ENCODE results near the gene RABGAP1L. TPM values are rescaled to one million over a fixed set of nuclear protein-coding genes. Genes with fewer than 3 reads are reported as not detected.
A peak's percentile ranks its signal among the peaks of the same experiment; 100 is the strongest.
"Not testable (repeated sequence)": the region's sequence is repeated elsewhere in the genome, so short reads cannot be mapped to it uniquely, and the experiment has no call there.

The RABGAP1L gene
- total RNA-seq, 1 donor from 2014 or later: 80.6 TPM

GRCh38 chr1:174703309-174703708 is 544.0 kb downstream of the RABGAP1L start:
- no peak for TF ChIP-seq CTCF (IDR thresholded peaks at IDR 0.05)
- H3K36me3 ChIP-seq: no peaks in the 10 kb centered on the region
- H3K4me3 ChIP-seq: no peak overlapping the region
- H3K4me1 ChIP-seq: no peaks in the 10 kb centered on the region
- H3K27ac ChIP-seq: no peak overlapping the region
- intact Hi-C loops (cut with DNase I): no loop called here
- H3K27me3 ChIP-seq: no peaks in the 10 kb centered on the region
- ATAC-seq: no peak
- DNase-seq: no peak
- H3K9me3 ChIP-seq: no peaks in the 10 kb centered on the region

GRCh38 chr1:174704300-174704699 is 545.0 kb downstream of the RABGAP1L start:
- Histone ChIP-seq H3K4me3 (no peak overlapping the region), H3K36me3 (no peaks in the 10 kb centered on the region), H3K4me1 (no peaks in the 10 kb centered on the region), H3K27ac (no peak overlapping the region), H3K27me3 (no peaks in the 10 kb centered on the region), H3K9me3 (no peaks in the 10 kb centered on the region)
- no peak for DNase-seq
- no peak for ATAC-seq
- intact Hi-C loops (cut with DNase I): no loop called here
- no peak for TF ChIP-seq CTCF (IDR thresholded peaks at IDR 0.05)

GRCh38 chr1:174710868-174711845 is 551.8 kb downstream of the RABGAP1L start:
- intact Hi-C loops (cut with DNase I): no loop called here
- no peaks in the 10 kb centered on the region for H3K27me3 ChIP-seq
- H3K27ac ChIP-seq: no peak overlapping the region
- H3K4me1 ChIP-seq: no peaks in the 10 kb centered on the region
- no peak for DNase-seq
- ATAC-seq: peak; percentile 37
- no peak overlapping the region for H3K4me3 ChIP-seq
- H3K36me3 ChIP-seq: no peaks in the 10 kb centered on the region
- no peak for TF ChIP-seq CTCF (IDR thresholded peaks at IDR 0.05)
- no peaks in the 10 kb centered on the region for H3K9me3 ChIP-seq

GRCh38 chr1:174711848-174712247 is 552.5 kb downstream of the RABGAP1L start:
- H3K4me1 ChIP-seq; DNase-seq; ATAC-seq; H3K36me3 ChIP-seq; H3K9me3 ChIP-seq; H3K27me3 ChIP-seq; intact Hi-C loops (cut with DNase I); H3K4me3 ChIP-seq; H3K27ac ChIP-seq: not testable (repeated sequence)

GRCh38 chr1:174712541-174712940 is 553.2 kb downstream of the RABGAP1L start:
- H3K36me3 ChIP-seq: no peaks in the 10 kb centered on the region
- H3K27ac ChIP-seq: no peak overlapping the region
- no peak for TF ChIP-seq CTCF (IDR thresholded peaks at IDR 0.05)
- ATAC-seq: no peak
- H3K27me3 ChIP-seq: no peaks in the 10 kb centered on the region
- intact Hi-C loops (cut with DNase I): no loop called here
- H3K4me3 ChIP-seq: no peak overlapping the region
- no peak for DNase-seq
- H3K4me1 ChIP-seq: no peaks in the 10 kb centered on the region
- no peaks in the 10 kb centered on the region for H3K9me3 ChIP-seq

GRCh38 chr1:174713796-174714195 is 554.5 kb downstream of the RABGAP1L start:
- H3K4me3 ChIP-seq: no peak overlapping the region
- no peaks in the 10 kb centered on the region for H3K27me3 ChIP-seq
- no peak for ATAC-seq
- H3K36me3 ChIP-seq: no peaks in the 10 kb centered on the region
- DNase-seq: no peak
- H3K9me3 ChIP-seq: no peaks in the 10 kb centered on the region
- no peak overlapping the region for H3K27ac ChIP-seq
- TF ChIP-seq CTCF (IDR thresholded peaks at IDR 0.05): no peak
- H3K4me1 ChIP-seq: no peaks in the 10 kb centered on the region
- intact Hi-C loops (cut with DNase I): no loop called here
